ENCODE data around the gene EN1.

EN1 gene

GRCh38 chr2:118859157-118859770, 11.8 kb upstream of the EN1 start:
- intact Hi-C loops (cut with DNase I; ENCODE audit: low total_unique reads), result loop anchor here (10.0 kb wide), 1 partner anchor 654 kb away; no protein-coding TSS in a partner anchor
- Histone ChIP-seq H3K9me3 (no peaks in the 10 kb centered on the region), H3K27me3 (peaks cover 0 to 80% of the 10 kb centered on the region in 2 donors), H3K4me1 (peaks cover 0 to 38% (median 28%) of the 10 kb centered on the region in 4 donors), H3K4me3 (no peak overlapping the region), H3K36me3 (no peaks in the 10 kb centered on the region), H3K27ac (no peak overlapping the region)
- DNase-seq, result no peak
- no peak for TF ChIP-seq CTCF (IDR thresholded peaks at IDR 0.05)

- no peak for DNase-seq
- Histone ChIP-seq H3K27me3 (peaks cover 0 to 84% of the 10 kb centered on the region in 2 donors), H3K36me3 (no peaks in the 10 kb centered on the region), H3K27ac (no peak overlapping the region), H3K4me3 (no peak overlapping the region), H3K9me3 (no peaks in the 10 kb centered on the region), H3K4me1 (peaks cover 0 to 43% (median 30%) of the 10 kb centered on the region in 4 donors)
- no peak for TF ChIP-seq CTCF (IDR thresholded peaks at IDR 0.05)
- intact Hi-C loops (cut with DNase I; ENCODE audit: low total_unique reads), result loop anchor here (10.0 kb wide), 1 partner anchor 654 kb away; no protein-coding TSS in a partner anchor
Measured at GRCh38 chr2:118858485-118859156, 11.2 kb upstream of the EN1 start.

- TF ChIP-seq CTCF (IDR thresholded peaks at IDR 0.05), result no peak
- Histone ChIP-seq H3K27ac (no peak overlapping the region), H3K36me3 (no peaks in the 10 kb centered on the region), H3K9me3 (no peaks in the 10 kb centered on the region), H3K27me3 (peaks cover 0 to 89% of the 10 kb centered on the region in 2 donors), H3K4me1 (peaks cover 0 to 47% (median 31%) of the 10 kb centered on the region in 4 donors), H3K4me3 (no peak overlapping the region)
- DNase-seq, result no peak
- intact Hi-C loops (cut with DNase I; ENCODE audit: low total_unique reads), result loop anchor here (10.0 kb wide), 1 partner anchor 653 kb away; no protein-coding TSS in a partner anchor
Measured at GRCh38 chr2:118857677-118858484, 10.4 kb upstream of the EN1 start.

GRCh38 chr2:118856978-118857676, 9.7 kb upstream of the EN1 start:
- intact Hi-C loops (cut with DNase I; ENCODE audit: low total_unique reads), result loop anchor here (10.0 kb wide), 1 partner anchor 652 kb away; no protein-coding TSS in a partner anchor
- no peak overlapping the region for H3K27ac ChIP-seq
- H3K36me3 ChIP-seq, result no peaks in the 10 kb centered on the region
- no peak for DNase-seq
- H3K4me3 ChIP-seq, result no peak overlapping the region
- peaks cover 0 to 51% (median 31%) of the 10 kb centered on the region in 4 donors for H3K4me1 ChIP-seq
- H3K9me3 ChIP-seq, result no peaks in the 10 kb centered on the region
- H3K27me3 ChIP-seq, result peaks cover 0 to 96% of the 10 kb centered on the region in 2 donors
- TF ChIP-seq CTCF (IDR thresholded peaks at IDR 0.05), result no peak
